ENCODE results near the gene VWC2.

DNA sequence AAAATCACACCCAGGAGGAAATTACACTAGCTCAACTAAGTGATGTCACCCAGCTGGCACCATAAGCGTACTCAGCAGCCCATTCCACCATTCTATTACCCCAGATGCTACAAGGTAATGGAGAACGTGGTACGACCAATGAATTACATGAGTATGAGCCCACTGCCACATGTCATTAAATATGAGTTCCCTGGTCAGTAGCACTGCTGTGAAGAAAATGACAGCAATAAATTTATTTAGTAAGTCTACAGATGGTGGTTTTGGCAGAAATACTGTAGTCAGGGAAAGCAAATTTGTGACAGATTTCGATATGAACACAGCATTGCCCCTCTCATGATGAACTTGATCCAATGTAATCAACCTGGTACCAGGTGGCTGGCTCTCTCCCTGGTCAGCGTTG, 154.2 kb downstream of the VWC2 start:
- TF ChIP-seq, protein P1, sequence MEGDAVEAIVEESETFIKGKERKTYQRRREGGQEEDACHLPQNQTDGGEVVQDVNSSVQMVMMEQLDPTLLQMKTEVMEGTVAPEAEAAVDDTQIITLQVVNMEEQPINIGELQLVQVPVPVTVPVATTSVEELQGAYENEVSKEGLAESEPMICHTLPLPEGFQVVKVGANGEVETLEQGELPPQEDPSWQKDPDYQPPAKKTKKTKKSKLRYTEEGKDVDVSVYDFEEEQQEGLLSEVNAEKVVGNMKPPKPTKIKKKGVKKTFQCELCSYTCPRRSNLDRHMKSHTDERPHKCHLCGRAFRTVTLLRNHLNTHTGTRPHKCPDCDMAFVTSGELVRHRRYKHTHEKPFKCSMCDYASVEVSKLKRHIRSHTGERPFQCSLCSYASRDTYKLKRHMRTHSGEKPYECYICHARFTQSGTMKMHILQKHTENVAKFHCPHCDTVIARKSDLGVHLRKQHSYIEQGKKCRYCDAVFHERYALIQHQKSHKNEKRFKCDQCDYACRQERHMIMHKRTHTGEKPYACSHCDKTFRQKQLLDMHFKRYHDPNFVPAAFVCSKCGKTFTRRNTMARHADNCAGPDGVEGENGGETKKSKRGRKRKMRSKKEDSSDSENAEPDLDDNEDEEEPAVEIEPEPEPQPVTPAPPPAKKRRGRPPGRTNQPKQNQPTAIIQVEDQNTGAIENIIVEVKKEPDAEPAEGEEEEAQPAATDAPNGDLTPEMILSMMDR (IDR thresholded peaks at IDR 0.05), result no peak
- TF ChIP-seq POLR2AphosphoS5 (IDR thresholded peaks at IDR 0.05), result no peak
- no peak for TF ChIP-seq EP300 (IDR thresholded peaks at IDR 0.05)
- TF ChIP-seq POLR2A (IDR thresholded peaks at IDR 0.05), result no peak
